Ramos (cell line): Measurements from ENCODE around the gene SLC12A3.

Experiments used
- in situ Hi-C: fragments of 300-500 bp; cut with MboI; formaldehyde crosslinking; loops from one replicate; pipeline ENCODE4 v1.14.3; 2022; ENCODE audit warnings: low sequenced_read_pairs; ENCODE audit not compliant: unreplicated experiment

The SLC12A3 gene

GRCh38 chr16:56912746-56913708 is 48.0 kb downstream of the SLC12A3 start:
- in situ Hi-C loops: no loop called here

DNA sequence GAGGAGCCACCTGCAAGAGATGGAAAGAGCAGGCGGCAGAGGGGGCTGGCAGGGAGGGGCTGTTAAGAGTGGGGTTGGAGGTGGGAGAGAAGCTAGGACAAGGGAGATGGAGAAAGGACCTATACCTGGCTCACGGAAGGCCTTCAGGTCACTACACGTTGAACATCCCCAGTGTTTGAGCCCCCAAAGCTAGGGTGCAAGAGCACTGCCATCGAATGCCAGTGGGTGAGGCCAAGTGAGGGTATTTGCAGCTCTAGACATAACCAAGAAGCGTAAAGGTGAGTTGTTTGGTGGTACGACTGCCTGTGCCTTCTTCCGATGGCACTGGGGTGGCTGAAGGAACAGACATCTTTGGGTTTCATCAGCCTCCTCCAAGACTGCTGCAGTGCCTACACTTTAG is 49.9 kb downstream of the SLC12A3 start:
- in situ Hi-C loops: no loop called here

DNA sequence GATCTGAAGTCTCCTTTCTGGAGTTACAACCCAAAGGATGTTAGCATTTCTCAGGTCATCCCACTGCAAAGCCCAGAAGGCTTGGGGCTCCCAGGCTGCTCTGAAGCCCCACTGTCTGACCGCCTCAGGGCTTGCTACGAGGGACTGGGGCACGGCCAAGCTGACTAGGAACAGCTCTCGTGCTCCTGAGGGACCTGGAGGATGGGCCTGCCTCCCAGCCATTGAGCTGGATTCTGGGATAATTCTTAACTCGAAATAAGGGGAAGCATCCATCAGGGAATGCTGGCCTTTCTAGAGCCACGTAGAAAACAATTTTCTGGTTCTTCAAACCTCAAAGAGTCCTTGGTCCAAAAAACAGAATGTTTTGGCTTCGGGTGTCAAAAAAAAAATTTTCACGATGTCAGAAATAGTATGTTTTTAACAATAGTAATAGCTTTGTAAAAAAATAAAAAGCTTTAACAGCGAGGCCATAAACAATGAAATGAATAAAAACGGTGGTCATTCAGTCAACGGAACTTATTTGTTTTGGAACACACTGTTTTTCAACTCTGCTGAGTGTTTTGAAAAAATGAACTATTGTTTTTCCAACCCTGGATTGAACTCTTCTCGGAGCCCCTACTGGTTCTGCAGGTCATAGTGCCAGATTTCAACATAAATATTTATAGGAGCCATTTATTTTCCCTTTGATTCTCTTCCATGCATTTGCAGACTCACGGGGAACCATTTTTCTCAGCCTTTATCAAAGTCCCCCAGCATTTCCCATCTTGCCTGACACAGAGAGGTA is 50.5 kb downstream of the SLC12A3 start:
- in situ Hi-C loops: no loop called here

DNA sequence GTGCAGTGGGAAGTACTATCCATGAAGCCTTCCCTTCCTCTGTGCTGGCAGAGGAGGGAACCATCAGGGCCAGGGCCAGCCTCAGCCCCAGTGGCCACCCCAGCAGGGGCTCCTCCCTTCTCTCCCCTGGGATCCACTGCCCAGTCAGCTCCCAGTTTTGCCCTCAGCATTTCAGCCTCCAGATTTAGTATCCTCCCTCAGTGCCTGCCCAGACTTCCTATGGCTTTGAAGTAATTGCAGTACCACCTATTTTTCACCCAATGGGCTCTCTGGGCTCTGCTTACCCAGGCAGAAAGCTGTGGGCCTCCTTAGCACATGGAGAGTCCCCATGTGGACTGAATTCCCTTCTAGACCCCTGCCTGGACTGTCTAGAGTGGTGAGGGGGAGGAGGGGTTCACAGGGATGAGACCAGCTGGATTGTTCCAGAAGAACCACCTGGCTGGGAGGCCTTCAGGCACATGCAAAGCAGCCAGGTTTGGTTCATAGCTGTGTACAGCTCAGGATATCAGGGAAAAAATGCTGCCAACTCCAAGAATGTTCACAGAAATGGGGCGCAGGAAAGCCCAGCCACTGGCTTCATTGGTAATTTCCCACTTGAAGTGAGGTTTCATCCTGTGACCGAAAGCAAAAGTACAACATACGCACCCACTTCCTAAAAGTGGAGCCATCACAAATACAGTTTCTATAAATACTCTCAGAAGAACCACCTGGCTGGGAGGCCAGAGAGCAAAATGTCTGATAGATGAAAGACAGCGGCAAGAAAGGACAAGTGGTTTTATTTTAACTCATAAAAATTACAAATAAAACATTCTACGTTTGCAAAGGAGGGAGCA is 51.8 kb downstream of the SLC12A3 start:
- in situ Hi-C loops: no loop called here

DNA sequence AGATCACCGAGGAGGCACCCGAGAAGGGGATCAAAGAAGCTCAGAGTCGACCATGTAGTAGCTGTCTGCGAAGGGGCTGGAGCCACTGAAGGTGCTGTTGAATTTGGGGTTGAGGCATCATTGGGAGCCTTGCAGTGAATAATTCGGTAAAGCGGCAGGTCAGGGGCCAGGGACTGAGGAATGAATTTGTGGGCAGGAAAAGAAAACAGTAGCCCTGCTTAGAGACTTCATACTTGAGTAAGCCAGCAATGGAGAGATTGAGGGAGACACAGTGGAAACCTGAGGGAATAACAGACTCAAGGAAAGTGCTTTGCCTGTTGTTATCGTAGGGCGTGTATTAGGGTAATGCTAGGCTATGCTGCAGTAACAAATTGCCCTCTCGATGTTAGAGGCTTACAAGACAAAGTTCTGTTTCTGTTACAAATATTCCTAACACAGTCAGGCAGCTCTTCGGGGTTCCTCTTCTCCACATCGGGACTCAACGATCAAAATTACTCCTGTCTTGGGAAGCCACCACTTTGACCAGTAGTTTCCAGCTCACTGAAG is 53.5 kb downstream of the SLC12A3 start:
- in situ Hi-C loops: no loop called here

- in situ Hi-C loops: no loop called here
Measured at GRCh38 chr16:56919099-56919800, 54.2 kb downstream of the SLC12A3 start.

- in situ Hi-C loops: no loop called here
Measured at GRCh38 chr16:56921571-56921970, 56.6 kb downstream of the SLC12A3 start.

GRCh38 chr16:56923481-56924091 is 58.6 kb downstream of the SLC12A3 start:
- in situ Hi-C loops: no loop called here

GRCh38 chr16:56927471-56927870 is 62.5 kb downstream of the SLC12A3 start:
- in situ Hi-C loops: no loop called here

GRCh38 chr16:56929639-56930038 is 64.6 kb downstream of the SLC12A3 start:
- in situ Hi-C loops: no loop called here

DNA sequence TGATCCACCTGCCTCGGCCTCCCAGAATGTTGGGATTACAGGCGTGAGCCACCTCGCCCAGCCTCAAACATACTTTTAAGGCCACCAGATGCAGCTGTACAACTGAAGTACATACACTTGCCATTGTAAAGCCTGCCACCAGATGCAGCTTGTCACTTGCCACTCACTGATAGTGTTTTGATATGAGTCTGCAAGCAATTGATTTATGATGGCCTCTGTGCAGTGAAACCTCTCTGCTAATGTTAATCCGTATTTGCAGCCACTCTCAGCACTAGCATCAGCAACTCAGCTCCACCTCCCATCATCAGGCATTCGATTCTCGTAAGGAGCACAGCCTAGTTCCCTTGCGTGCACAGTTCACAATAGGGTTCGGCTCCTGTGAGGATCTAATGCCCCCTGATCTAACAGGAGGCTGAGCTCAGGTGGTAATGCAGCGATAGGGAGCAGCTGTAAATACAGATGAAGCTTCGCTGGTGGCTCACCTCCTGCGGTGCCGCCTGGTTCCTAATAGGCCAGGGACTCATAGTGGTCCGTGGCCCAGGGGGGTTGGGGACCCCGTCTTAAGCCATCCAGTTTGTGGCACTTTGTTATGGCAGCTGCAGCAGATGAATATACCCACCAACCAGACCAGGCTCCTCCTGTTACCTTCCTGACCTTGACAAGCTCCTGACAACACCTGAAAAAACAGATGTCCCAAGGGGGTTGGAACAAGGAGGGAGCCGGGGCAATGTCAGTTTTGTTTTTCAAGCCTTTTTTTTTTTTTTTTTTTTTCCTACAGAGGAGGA is 65.7 kb downstream of the SLC12A3 start:
- in situ Hi-C loops: no loop called here

- in situ Hi-C loops: no loop called here
Measured at GRCh38 chr16:56931271-56931891, 66.4 kb downstream of the SLC12A3 start.

DNA sequence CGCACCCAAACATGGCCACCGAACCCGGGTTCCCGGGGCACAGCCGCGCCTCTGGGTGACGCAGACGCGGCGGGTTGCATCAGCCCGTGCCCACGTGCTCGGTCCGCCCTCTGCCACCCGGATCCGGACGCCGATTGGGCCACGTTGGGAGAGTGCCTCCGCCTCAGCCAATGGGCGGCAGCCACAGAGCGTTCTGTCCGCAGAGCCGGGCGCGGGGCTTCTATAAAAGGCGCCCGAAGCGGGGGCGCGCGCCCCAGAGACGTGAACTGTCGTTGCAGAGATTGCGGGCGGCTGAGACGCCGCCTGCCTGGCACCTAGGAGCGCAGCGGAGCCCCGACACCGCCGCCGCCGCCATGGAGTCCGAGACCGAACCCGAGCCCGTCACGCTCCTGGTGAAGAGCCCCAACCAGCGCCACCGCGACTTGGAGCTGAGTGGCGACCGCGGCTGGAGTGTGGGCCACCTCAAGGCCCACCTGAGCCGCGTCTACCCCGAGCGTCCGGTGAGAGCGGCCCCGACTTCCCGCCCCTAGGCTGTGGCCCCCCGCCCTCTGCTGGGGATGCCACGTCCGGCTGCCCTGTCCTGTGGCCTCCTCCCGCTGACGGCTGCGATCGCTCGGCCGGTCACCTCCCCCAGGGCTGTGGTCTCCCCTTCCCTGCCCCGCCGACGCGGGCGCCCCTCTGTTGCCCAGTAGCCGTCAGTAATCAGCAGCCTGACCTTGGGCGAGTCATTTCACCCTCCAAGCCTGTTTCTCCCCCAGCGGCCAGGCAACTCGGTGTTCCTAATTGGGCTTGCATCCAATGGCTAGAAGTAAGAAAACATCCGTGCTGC is 67.1 kb downstream of the SLC12A3 start, which contains the start of gene HERPUD1:
TSS of gene HERPUD1 (plus strand) at position 251 of the 829 bp plus-strand sequence. CDS start at position 354, 103 bp downstream.
- in situ Hi-C loops: no loop called here

DNA sequence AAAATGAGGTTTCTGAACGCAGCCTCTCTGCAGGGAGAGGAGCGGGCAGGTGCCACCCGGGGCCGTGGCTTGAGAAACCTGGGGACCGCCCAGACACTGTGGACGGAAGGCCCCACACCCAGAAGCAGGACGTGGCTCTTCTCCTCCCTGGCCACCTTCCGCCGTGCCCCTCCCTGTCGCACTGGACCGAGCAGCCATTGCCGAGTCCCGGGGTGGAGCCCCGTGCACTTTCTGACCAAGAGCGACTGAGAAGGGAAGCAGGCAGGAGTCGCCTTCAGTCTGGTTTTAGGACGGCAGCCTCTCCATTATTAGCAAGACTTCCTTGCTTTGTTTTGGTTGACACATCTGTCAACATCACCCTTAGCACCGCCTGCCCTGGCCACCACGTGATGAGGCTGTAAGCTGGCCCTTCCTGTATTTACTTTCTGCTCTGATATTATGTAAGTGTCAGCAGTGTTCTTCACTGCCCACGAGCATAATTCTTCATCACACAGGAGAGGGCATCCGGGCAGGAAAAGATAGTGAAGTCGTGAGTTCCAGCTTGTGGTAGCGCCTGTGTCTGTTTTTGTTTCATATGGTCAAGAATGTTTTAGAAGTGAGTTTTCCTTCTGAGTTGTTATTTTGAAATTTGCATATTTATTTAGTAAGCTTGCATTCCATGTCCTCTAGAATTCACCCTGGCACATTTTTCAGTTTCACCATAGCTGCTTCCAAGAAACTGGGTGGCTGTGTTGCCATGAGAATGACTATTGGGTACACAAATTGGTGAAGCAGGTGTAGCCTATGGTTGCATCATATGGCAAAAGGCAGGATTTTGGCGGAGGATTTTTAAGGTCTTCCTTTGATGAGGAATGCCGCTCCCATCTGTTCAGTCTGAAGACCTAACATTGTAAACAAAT is 68.0 kb downstream of the SLC12A3 start:
- in situ Hi-C loops: no loop called here

- in situ Hi-C loops: no loop called here
Measured at GRCh38 chr16:56933828-56934598, 69.0 kb downstream of the SLC12A3 start.
